ENCODE results near the gene ADAMTS8.

- no peak for TF ChIP-seq POLR2A (IDR thresholded peaks at IDR 0.05)
- TF ChIP-seq, protein P1, sequence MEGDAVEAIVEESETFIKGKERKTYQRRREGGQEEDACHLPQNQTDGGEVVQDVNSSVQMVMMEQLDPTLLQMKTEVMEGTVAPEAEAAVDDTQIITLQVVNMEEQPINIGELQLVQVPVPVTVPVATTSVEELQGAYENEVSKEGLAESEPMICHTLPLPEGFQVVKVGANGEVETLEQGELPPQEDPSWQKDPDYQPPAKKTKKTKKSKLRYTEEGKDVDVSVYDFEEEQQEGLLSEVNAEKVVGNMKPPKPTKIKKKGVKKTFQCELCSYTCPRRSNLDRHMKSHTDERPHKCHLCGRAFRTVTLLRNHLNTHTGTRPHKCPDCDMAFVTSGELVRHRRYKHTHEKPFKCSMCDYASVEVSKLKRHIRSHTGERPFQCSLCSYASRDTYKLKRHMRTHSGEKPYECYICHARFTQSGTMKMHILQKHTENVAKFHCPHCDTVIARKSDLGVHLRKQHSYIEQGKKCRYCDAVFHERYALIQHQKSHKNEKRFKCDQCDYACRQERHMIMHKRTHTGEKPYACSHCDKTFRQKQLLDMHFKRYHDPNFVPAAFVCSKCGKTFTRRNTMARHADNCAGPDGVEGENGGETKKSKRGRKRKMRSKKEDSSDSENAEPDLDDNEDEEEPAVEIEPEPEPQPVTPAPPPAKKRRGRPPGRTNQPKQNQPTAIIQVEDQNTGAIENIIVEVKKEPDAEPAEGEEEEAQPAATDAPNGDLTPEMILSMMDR (IDR thresholded peaks at IDR 0.05) = no peak
Observed at GRCh38 chr11:130386056-130386455, 42.4 kb downstream of the ADAMTS8 start.
